Upper lobe of left lung (tissue), 4 donors: Measurements from ENCODE around the gene APC2.

Experiments used
- EP300 ChIP-seq, 4 donors: sonication (generic); formaldehyde crosslinking; IDR thresholded peaks; one replicate each; pipeline ENCODE4 v1.5.1; 2017; ENCODE audit warnings: antibody characterized with exemption in 4 of 4, control low read depth in 2 of 4
- POLR2A ChIP-seq, 4 donors: fragments of 450-650 bp; IDR thresholded peaks; one replicate each; pipeline ENCODE4 v1.5.1; 2016 to 2017; ENCODE audit warnings: antibody characterized with exemption in 4 of 4, mild to moderate bottlenecking in 2 of 4
- POLR2AphosphoS5 ChIP-seq, 2 donors: sonication (generic); formaldehyde crosslinking; IDR thresholded peaks; one replicate each; pipeline ENCODE4 v1.5.1; 2017; ENCODE audit warnings: antibody characterized with exemption in 2 of 2
- TF ChIP-seq, protein P1 (sequence below), 6 experiments: fragments of 450-650 bp in 4 of 6; fragments of 200-600 bp in 2 of 6; sonication (generic) in 2 of 6; IDR thresholded peaks; one replicate each; pipeline ENCODE4 v1.5.1; 2016 to 2019; ENCODE audit warnings: antibody characterized with exemption in 6 of 6

DNA sequence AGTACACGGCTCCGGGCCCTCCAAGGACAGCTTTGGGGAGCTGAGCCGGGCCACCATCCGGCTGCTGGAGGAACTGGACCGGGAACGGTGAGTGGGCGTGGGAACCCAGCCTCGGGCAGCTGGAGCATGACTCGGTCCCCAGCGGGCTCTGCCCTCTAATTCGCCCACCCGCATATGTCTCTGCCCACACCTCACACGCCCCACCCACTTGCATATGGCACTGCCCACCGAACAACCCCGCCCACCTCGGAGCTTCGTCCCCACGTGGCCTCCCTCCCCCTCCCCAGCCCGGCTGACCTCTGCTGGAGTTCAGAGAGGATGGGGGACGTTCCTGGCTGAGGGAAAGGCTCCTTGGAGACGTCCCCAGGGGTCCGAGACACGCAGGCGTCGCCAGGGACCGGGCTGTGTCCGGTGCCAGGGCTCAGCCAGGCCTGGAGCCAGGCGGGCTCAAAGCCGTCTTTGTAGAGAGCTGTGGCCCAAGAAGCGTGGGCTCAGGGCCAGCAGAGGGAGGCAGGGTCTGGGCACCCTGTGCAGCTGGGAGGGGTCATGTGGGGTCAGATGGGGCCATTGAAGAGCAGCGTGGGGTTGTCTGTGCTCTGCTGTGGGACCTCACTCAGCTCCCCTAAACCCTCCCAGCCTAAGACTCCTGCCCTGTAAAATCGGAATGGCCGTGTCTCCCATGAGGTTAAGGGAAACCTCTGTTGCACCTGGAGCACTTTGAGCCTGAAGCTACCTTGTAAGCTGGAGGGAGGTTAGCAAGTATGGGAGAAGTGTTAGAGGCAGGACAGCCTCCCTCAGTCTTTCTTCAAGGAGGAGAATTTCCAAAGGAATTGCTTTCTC, 3.8 kb downstream of the APC2 start:
- TF ChIP-seq, protein P1, sequence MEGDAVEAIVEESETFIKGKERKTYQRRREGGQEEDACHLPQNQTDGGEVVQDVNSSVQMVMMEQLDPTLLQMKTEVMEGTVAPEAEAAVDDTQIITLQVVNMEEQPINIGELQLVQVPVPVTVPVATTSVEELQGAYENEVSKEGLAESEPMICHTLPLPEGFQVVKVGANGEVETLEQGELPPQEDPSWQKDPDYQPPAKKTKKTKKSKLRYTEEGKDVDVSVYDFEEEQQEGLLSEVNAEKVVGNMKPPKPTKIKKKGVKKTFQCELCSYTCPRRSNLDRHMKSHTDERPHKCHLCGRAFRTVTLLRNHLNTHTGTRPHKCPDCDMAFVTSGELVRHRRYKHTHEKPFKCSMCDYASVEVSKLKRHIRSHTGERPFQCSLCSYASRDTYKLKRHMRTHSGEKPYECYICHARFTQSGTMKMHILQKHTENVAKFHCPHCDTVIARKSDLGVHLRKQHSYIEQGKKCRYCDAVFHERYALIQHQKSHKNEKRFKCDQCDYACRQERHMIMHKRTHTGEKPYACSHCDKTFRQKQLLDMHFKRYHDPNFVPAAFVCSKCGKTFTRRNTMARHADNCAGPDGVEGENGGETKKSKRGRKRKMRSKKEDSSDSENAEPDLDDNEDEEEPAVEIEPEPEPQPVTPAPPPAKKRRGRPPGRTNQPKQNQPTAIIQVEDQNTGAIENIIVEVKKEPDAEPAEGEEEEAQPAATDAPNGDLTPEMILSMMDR (IDR thresholded peaks at IDR 0.05), result no peak
- TF ChIP-seq POLR2A (IDR thresholded peaks at IDR 0.05) (no peak), POLR2AphosphoS5 (IDR thresholded peaks at IDR 0.05) (no peak), EP300 (IDR thresholded peaks at IDR 0.05) (no peak)
